ENCODE results near the gene RFPL3.
"Not testable (repeated sequence)": the region's sequence is repeated elsewhere in the genome, so short reads cannot be mapped to it uniquely, and the experiment has no call there.

The RFPL3 gene

DNA sequence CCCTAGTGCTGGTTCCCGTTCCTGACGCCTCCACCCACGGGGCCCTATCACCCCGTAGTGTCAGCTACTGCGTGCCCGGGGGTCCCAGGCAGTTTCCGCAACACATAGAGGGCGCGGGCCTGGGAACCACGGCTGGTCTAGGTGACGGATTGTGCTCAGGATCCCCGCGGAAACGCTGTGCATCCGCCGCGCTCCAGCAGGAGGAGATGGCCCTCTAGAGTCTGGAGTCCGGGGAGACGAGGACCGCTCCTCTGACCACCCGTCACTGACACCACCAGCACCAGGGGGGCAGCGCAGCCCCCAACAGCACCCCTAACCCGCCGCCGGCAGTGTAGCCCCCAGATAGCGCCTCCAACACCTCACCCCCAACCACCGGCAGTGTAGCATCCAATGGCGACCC, 4.4 kb upstream of the RFPL3 start:
- no peak for DNase-seq (ENCODE audit: low read depth in 3 of 3)

DNA sequence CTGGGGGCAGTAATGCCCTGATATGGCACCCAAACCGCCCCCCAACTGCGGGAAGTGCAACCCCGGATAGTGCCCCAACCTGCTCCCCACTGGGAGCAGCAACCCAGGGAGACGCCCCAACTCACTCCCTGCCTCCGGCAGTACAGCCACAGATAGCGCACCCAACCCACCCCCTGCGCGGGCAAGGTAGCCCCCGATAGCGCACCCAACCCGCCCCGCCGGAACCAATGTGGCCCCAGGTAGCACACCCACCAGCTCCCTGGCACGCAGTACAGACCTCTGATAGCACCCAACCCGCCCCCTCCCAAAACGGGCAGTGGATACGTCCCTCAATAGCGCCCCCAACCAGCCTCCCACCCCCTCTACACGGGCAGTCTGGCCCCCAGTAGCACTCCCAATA, 3.8 kb upstream of the RFPL3 start:
- DNase-seq (ENCODE audit: low read depth in 3 of 3) = no peak

DNA sequence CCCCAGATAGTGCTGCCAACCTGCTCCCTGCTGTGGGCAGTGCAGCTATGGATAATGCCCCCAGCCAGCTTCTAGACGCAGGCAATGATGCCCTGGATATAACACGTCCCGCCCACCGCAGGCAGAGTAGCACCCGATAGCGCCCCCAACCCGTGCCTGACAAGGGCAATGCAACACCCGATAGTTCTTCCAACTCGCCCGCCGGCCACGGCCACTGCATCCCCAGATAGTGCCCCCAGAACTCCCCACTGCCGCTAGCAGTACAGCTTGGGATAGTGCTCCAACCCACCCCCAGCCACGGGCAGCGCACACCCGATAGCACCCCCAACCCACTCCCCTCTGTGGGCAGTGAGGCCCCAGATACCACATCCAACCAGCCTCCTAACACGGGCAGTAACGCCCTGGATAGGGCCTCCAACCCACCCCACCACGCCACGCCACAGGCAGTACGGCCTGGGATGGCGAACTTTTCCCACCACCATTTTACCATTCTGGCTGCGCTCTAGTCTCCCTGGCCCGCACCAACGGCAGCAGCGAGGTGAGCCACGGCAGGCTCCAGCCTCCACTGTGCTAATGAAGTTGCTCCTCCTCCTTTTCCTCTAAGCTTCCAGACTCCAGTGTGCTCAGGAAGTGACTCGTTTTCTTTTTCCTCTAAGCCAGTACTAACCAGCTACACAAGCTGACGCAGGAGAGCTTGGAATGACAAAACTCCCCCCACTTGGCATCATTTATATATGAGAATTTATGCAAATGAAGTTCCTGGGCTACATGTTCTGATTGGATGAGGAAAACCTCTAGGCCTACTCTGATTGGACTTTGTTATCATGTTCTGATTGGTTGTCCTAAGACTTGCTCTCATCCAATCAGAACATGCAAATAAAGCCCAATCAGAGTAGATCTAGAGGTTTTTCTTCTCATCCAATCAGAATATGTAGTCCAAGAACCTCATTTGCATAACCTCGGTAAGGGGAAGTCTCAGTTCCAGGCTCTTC, 3.0 kb upstream of the RFPL3 start:
- DNase-seq (ENCODE audit: low read depth in 3 of 3) = no peak

DNA sequence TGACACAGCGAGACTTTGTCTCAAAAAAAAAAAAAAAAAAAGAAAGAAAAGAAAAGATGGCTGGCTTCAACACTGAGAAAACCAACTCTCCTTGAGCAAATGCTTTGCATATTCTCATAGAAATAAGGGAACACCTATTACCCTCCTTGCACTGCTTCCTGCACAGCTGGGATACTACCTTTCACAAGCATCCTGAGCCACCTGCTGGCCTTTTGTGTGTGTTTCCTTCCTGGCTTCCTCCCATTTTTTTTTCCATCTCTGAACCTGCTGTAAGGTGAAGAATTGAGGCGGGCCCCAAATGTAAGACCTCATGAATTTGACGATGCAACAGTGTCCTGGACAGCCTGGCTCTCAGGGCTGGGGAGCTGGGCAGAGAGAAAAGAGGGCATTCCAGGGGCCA, 1.9 kb upstream of the RFPL3 start:
- no peak for DNase-seq (ENCODE audit: low read depth in 3 of 3)

DNA sequence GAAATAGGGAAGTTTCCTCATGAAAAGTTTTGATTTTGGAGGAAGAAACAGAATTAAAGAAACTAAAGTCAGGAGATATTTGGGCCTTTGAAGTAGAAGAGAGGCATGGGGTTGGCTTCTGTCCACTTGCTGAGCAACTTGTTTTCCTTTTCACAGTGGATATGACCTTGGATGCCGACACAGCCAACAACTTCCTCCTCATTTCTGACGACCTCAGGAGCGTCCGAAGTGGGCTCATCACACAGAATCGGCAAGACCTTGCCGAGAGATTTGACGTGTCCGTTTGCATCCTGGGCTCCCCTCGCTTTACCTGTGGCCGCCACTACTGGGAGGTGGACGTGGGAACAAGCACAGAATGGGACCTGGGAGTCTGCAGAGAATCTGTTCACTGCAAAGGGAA, 2.4 kb downstream of the RFPL3 start:
- DNase-seq (ENCODE audit: low read depth in 3 of 3) = not testable (repeated sequence)

DNA sequence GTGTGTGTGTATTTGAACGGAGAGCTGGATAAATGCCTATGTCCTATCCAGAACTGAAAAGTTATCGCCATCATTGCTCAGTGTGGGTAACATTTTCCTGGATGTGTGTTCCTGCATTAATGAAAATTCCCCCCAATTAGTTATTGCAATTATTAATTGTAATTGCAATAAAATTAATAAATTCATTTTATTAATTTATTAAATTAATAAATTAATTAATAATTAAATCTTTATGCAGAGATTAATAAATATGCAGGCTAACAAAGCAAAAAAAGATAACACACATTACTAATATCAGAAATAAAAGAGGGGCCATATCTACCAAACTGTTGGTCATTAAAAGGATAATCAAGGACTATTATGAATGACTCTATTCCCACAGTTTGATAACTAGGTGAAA, 3.6 kb downstream of the RFPL3 start:
- DNase-seq (ENCODE audit: low read depth in 3 of 3) = no peak

DNA sequence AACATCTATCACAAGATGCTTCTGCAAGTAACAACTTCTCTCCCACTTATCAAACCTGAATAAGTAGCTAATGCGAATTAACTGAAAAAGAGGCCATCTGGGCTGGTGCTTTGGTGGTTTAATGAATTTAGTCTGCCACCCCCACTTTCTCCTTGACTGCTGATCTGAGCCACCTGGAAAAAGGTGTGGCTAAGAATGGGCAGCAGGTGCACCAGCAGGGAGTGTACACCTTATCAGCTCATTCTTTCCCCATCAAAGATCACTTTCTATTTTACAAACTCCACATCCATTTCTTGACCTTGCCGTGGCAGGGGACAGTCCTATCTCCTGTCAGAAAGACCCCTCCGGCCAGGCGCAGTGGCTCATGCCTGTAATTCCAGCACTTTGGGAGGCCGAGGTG, 6.5 kb downstream of the RFPL3 start:
- no peak for DNase-seq (ENCODE audit: low read depth in 3 of 3)

DNA sequence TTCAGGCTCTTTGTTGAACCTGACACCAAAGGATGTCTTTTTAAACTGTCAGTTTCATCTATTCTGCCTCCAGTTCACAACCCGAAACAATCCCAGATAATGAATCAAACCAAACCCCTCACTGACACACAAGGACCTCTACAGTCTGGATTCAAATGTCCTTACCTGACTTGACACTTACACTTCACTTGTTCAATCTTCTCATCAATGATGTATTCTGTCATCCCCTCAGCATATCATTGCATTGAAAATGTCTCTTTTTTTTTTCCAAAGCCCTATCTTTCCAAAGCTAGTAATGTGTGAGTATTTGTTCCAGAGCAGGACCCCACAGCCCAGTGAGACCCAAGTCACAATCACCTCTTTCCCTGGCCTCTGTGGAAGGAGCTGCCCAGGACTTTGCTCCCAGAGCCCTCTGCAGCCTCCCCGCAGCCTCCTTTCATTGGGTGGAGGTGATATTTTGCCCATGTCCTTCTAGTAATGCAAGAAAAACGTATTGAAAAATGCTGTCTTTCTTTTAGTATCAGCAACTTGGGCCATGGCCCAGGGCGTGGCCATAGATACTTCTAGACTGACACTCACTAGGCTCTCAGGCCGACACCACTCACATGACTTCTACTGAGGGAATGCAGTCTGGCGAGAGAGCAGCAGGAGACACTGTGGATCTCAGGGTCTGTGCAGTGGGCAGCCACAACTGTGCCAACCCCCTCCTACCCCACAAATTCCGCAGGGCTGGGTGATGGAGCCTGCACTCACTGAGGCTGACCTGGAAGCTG, 18.2 kb downstream of the RFPL3 start:
- DNase-seq (ENCODE audit: low read depth in 3 of 3) = no peak

DNA sequence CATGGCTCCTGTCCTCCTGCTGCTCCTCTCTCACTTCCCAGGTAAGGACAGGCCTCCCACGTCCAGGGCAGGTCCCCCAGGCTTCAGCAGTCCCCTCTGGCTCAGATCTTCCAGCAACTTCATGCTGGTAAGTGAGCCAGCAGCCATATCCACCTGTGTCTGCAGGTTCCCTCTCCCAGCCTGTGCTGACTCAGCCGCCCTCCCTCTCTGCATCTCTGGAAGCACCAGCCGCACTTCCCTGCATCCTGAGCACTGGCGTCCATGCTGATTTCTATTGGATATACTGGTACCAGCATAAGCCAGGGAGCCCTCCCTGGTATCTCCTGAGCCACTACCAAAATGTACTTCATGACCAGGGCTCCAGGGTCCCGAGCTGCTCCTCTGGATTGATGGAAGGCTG, 19.0 kb downstream of the RFPL3 start:
- no peak for DNase-seq (ENCODE audit: low read depth in 3 of 3)

DNA sequence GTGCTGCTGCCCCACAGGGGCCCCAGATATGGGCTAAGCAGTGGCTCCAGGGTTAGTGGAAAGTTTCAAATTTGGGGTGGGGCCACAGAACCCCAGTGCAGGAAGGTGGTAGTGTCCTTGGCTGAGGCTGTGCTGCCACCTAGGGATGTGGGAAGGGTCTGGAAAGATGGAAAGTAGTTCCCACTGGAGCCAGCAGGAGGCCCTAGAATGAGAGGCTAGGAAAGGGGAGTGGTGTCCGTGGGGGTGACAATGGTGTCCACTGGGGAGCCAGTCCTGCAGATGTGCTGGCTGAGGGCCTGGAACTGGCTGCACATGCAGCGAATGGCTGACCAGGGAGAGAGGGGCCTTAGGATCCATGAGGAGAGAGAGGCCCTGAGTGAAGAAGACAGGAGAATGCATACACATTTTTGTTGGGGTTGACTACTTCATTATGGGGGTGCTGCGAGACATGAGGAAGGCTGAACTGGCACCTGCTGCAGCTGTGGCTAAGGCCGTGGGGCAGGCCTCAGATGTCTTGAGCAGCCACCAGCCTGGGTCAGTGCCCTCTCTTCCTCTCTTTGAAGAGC, 21.1 kb downstream of the RFPL3 start:
- no peak for DNase-seq (ENCODE audit: low read depth in 3 of 3)

DNA sequence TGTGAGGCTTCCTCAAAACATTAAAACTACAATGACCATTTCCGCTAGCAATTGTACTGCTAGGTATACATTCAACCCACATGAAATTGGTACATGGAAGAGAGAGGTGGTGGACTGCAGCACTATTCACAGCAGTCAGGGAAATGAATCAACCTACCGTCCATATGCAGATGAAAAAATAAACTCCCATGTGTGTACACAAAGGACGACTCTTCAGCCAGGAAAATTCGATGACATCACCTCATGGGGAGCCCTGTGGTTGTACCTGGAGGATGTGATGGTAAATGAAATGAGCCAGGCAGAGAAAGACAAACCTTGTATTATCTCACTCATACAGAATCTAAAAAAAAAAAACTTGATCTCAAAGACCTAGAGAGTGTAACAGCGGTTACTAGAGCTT, 23.3 kb downstream of the RFPL3 start:
- no peak for DNase-seq (ENCODE audit: low read depth in 3 of 3)

DNA sequence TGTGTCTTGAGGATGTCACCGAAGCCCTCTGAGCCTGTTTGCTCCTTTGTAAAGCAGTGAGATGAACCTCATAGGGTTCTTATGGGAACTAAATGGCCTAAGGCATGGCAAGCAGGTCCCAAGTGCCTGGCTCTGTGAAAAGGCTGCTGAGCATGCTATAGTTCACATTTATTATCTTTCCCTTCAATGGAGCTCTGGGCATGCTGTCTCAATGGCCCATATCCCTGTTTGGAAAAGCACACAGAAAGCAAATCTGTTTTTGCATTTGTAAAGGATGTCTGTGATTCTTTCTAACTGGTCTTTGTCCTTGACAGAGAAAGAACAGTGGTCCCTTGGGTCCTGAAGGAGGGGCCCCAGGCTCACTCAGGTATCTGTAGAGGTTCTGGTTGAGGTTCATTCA, 28.0 kb downstream of the RFPL3 start:
- DNase-seq (ENCODE audit: low read depth in 3 of 3) = no peak

DNA sequence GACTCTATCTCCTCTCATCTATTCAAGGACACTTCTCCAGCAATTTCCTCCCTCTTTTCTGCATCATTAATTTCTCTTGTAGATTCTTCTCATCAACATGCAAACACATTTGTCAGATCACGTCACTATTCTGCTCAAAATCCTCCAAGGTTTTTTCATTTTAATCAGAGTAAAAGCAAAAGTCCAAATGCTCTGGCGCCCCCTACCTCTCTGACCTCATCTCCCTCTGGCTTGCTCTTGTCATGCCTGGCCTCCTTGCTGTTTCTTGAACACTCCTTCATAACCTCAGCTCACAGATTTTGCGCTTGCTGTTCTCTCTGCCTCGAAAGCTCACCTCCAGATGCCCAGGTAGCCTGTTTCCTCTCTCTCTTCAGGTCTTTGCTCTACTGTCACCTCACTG, 32.0 kb downstream of the RFPL3 start:
- DNase-seq (ENCODE audit: low read depth in 3 of 3) = no peak

DNA sequence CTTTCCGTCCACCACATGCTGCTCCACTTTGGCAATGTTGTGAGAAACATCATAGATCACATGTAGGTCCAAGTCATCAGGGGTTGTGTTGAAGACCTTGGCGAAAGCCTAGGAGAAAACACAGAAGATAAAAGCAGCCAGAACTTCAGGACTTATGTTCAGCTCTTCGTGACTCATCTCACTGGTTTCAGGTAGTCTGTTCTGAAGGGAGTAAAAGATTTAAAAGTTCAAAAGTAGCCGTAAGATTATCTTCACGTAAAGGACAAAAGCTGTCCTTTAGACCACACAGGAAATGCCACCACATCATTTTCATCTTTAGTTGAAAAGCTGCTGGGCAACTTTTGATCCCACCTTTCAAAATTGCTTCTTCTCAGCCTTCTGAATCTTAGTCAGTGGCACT, 37.4 kb downstream of the RFPL3 start:
- DNase-seq (ENCODE audit: low read depth in 3 of 3) = no peak

DNA sequence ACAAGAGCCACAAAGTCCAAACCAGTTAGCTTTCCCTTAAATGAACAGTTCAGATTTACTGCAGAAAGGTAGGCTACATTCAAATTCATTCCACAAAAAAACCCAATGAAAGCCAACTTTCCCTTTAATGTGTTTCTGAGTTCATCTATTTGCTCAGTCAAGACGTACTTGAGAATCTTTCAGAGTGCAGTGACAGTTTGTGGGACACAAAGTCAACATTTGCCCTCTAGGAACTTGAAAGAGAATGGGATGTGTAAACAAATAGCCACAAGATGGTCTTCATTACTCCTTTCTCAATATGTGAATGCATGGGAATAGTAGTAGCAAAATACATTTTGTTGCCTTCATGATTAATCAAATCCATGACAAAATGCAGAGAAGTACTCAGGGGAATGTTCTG, 38.6 kb downstream of the RFPL3 start:
- DNase-seq (ENCODE audit: low read depth in 3 of 3) = no peak

DNA sequence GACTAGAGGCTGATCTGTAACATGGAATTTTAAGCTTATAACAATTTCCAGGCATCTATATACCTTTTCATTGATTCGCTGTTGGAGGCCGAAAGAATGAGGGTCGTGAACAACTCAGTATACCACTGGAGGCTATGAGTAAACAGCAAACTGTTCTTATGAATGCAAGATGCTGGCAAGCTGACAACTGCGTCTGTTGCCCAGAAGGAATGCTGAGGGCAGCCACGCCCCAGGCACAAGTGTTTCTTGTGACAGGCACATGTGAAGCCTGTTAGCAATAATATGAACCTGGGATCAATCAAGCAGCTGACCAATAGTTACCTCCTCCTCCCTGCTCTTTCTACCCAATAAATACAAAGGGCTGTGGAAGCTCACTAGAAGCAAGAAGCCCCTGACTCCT, 39.1 kb downstream of the RFPL3 start:
- no peak for DNase-seq (ENCODE audit: low read depth in 3 of 3)

DNA sequence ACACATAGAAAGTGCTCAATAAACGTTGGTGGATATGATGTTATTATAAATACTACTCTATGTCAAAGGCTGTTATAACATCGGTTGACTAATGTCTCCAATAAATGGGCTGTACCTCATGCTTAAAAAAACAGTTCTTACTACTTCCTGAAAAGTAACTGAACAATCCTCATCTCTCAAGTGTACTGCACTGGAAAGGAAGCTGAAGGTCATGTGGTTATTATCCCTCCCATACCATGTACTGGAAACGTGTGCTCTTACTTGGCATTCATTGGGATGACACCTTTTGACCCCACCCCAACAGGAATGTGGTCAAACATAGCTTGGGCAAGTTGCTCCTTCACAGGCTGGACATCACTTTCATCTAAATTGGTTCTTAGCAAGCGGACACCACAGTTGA, 43.8 kb downstream of the RFPL3 start:
- DNase-seq (ENCODE audit: low read depth in 3 of 3) = no peak

DNA sequence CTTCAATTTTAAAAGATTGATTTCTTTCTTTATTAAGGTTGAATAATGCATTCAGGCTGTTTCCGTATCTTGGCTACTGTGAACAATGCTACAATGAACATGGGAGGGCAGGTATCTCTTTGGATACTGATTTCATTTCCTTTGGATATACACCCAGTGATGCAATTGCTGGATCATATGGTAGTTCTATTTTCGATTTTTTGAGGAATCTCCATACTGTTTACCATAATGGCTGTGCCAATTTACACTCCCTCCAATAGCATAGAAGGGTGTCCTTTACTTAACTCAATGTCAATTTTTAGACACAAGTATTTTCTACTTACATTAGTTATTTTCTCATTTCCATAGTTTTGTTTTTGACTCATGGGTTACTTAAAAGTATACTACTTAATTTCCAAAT, 46.4 kb downstream of the RFPL3 start:
- no peak for DNase-seq (ENCODE audit: low read depth in 3 of 3)

DNA sequence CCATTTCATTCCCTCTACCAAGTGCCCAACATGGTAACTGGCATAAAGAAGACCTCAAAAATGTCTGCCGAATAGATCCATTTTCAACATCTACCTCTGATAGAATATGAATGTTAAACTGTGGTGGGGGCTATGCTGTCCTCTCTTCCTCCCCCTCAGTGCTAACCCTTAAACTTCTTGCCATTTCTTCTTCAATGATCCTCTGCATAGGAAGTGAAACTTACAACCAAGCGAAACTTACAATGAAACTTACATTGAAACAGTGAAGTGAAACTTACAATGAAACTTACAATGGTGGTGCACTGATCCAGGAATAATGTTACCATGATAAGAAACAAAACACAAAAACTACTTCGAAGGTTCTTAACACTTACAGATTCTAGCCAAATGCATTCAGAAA, 49.6 kb downstream of the RFPL3 start:
- no peak for DNase-seq (ENCODE audit: low read depth in 3 of 3)

DNA sequence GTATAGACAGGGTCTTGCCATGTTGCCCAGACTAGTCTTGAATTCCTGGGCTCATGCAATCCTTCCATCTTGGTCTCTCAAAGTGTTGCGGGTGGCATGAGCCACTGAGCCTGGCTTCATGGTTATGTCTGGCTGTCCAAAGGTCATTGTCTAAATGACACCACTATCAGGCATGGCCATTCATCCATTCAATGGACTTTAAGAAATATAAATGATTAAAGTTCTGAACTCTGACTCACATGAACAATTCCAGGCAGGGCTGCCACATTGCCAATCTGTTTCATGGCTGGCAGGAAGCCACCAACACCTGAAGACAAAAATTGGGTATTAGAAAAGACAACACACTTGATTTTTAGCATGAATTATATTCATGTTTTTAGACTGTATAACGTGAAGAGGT, 50.3 kb downstream of the RFPL3 start:
- no peak for DNase-seq (ENCODE audit: low read depth in 3 of 3)

DNA sequence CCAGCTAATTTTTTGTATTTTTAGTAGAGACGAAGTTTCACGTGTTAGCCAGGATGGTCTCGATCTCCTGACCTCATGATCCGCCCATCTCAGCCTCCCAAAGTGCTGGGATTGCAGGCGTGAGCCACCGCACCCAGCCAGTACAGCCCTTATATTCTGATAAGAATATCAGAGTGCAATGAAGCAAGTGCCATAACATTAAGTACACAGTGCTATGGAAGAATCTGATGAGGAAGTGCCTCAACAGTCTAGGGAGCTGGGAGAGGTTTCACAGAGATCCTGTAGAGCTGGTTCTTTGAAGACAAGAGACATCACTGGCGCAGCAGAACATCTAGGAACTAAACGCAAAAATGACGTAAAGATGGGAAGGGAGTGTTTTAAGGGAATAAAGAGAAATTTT, 52.3 kb downstream of the RFPL3 start:
- DNase-seq (ENCODE audit: low read depth in 3 of 3) = no peak

DNA sequence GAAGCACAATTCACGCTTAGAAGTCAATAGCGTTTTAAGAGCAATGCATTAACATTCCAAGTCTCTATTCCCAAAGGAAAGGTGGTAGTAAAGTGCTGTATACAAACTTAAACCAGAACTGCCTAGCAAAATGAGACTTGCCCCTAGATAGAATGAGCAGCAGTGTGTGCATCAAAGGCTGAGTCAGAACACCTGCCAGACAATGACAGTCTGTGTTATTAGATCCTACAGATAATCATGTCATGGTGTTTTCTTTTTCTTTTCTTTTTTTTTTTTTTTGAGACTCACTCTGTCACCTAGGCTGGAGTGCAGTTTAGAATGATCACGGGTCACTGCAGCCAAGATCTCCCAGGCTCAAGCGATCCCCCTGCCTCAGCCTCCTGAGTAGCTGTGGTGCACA, 52.8 kb downstream of the RFPL3 start:
- DNase-seq (ENCODE audit: low read depth in 3 of 3) = no peak
